Liver (tissue), 9 donors: ENCODE measurements around the gene IFNLR1. TPM values are rescaled to one million over a fixed set of nuclear protein-coding genes. Genes with fewer than 3 reads are reported as not detected.

Experiments used
- DNase-seq: peaks from one replicate; pipeline ENCODE4 v3.0.0-alpha.2; 2017; ENCODE audit warnings: low spot score
- H3K27ac ChIP-seq, 2 donors: one replicate each; pipeline ENCODE4 v1.7.0; 2013; ENCODE audit warnings: inconsistent platforms in 2 of 2, low read length in 2 of 2, control low read depth in 1 of 2, low read depth in 1 of 2, mild to moderate bottlenecking in 1 of 2
- H3K27me3 ChIP-seq, 4 donors: one replicate each; pipeline versions ENCODE4 v1.6.1 to v1.7.0; 2013; ENCODE audit warnings: low read length in 3 of 4, inconsistent platforms in 1 of 4, mild to moderate bottlenecking in 1 of 4, moderate library complexity in 1 of 4; ENCODE audit not compliant: control insufficient read depth in 4 of 4, insufficient read depth in 4 of 4
- H3K36me3 ChIP-seq, 4 donors: one replicate each; pipeline versions ENCODE4 v1.6.1 to v1.7.0; 2013; ENCODE audit warnings: low read length in 3 of 4, mild to moderate bottlenecking in 3 of 4, low read depth in 1 of 4, moderate library complexity in 1 of 4; ENCODE audit not compliant: control insufficient read depth in 4 of 4, insufficient read depth in 3 of 4
- H3K4me1 ChIP-seq, 4 donors: one replicate each; pipeline versions ENCODE4 v1.6.1 to v1.7.0; 2013; ENCODE audit warnings: low read length in 3 of 4, mild to moderate bottlenecking in 3 of 4, moderate library complexity in 1 of 4; ENCODE audit not compliant: control insufficient read depth in 4 of 4, insufficient read depth in 4 of 4
- H3K4me3 ChIP-seq, 3 donors: one replicate each; pipeline versions ENCODE4 v1.6.1 to v1.7.0; 2013; ENCODE audit warnings: low read length in 3 of 3, control low read depth in 1 of 3, low read depth in 1 of 3, mild to moderate bottlenecking in 1 of 3
- H3K9ac ChIP-seq, 2 donors: one replicate each; pipeline ENCODE4 v1.7.0; 2013; ENCODE audit warnings: low read length in 2 of 2, mild to moderate bottlenecking in 2 of 2, moderate library complexity in 2 of 2, control low read depth in 1 of 2, low read depth in 1 of 2
- H3K9me3 ChIP-seq, 4 donors: one replicate each; pipeline versions ENCODE4 v1.6.1 to v1.7.0; 2013; ENCODE audit warnings: low read length in 3 of 4; ENCODE audit not compliant: control insufficient read depth in 4 of 4
- EGR1 ChIP-seq, 2 donors: IDR thresholded peaks; 2 replicates each; pipeline ENCODE4 v1.6.1; 2016 to 2018; ENCODE audit warnings: antibody characterized with exemption in 2 of 2, low read depth in 2 of 2
- FOXA1 ChIP-seq: IDR thresholded peaks from 2 replicates; pipeline ENCODE4 v1.6.1; 2016; ENCODE audit warnings: antibody characterized with exemption
- FOXA2 ChIP-seq: IDR thresholded peaks from 2 replicates; pipeline ENCODE4 v1.6.1; 2016; ENCODE audit warnings: antibody characterized with exemption
- GABPA ChIP-seq, 2 donors: IDR thresholded peaks in 1 of 2; conservative IDR thresholded peaks in 1 of 2; 2 replicates each; pipeline ENCODE4 v1.6.1; 2016; ENCODE audit warnings: antibody characterized with exemption in 2 of 2, mild to moderate bottlenecking in 1 of 2, moderate library complexity in 1 of 2
- HNF4A ChIP-seq, 2 donors: conservative IDR thresholded peaks; 2 replicates each; pipeline ENCODE4 v1.6.1; 2016; ENCODE audit warnings: antibody characterized with exemption in 2 of 2, mild to moderate bottlenecking in 2 of 2
- HNF4G ChIP-seq: IDR thresholded peaks from 2 replicates; pipeline ENCODE4 v1.6.1; 2016; ENCODE audit warnings: antibody characterized with exemption
- JUND ChIP-seq, 2 donors: IDR thresholded peaks; 2 replicates each; pipeline ENCODE4 v1.6.1; 2016; ENCODE audit warnings: antibody characterized with exemption in 2 of 2
- NR2F2 ChIP-seq: IDR thresholded peaks from 2 replicates; pipeline ENCODE4 v1.6.1; 2016; ENCODE audit warnings: antibody characterized with exemption
- RAD21 ChIP-seq, 2 donors: IDR thresholded peaks; 2 replicates each; pipeline ENCODE4 v1.6.1; 2016; ENCODE audit warnings: antibody characterized with exemption in 2 of 2, mild to moderate bottlenecking in 2 of 2
- RXRA ChIP-seq, 2 donors: IDR thresholded peaks; 2 replicates each; pipeline ENCODE4 v1.6.1; 2017 to 2018; ENCODE audit warnings: antibody characterized with exemption in 2 of 2, mild to moderate bottlenecking in 1 of 2
- SP1 ChIP-seq: IDR thresholded peaks from 2 replicates; pipeline ENCODE4 v1.6.1; 2018; ENCODE audit warnings: antibody characterized with exemption, mild to moderate bottlenecking
- TAF1 ChIP-seq: conservative IDR thresholded peaks from 2 replicates; pipeline ENCODE4 v1.6.1; 2016; ENCODE audit warnings: antibody characterized with exemption, mild to moderate bottlenecking
- YY1 ChIP-seq: IDR thresholded peaks from 2 replicates; pipeline ENCODE4 v1.6.1; 2016; ENCODE audit warnings: antibody characterized with exemption, mild to moderate bottlenecking
- WGBS: extraction: QIAGEN DNeasy Blood & Tissue Kit; methylation state at CpG from one replicate; pipeline ENCODE4 v1.1.7; 2013; 5-methylcytosine and 5-hydroxymethylcytosine counted together
- polyA plus RNA-seq, 2 donors: library from polyadenylated mRNA; stranded (reverse) in 1 of 2; unstranded in 1 of 2; fragments of 200-250 nt in 1 of 2; fragments of >200 nt in 1 of 2; fragmentation: Nextera tagmentation in 1 of 2; extraction: Ambion mirVana in 1 of 2; gene quantifications; one replicate each; pipeline versions ENCODE4 v1.2.1 to v1.2.3, GENCODE V29; 2013 to 2015
- total RNA-seq, 2 donors: library from RNA; depleted of rRNA; stranded (reverse); fragments of >200 nt; gene quantifications; one replicate each; pipeline ENCODE4 v1.2.3, GENCODE V29; 2014
- TF ChIP-seq, protein P1 (sequence below): IDR thresholded peaks from 2 replicates; pipeline ENCODE4 v1.6.1; 2016; ENCODE audit warnings: antibody characterized with exemption
- TF ChIP-seq, protein P2 (sequence below): IDR thresholded peaks from 2 replicates; pipeline ENCODE4 v1.6.1; 2016; ENCODE audit warnings: antibody characterized with exemption
- TF ChIP-seq, protein P3 (sequence below): IDR thresholded peaks from 2 replicates; pipeline ENCODE4 v1.6.1; 2016; ENCODE audit warnings: antibody characterized with exemption
- TF ChIP-seq, protein P4 (sequence below): IDR thresholded peaks from 2 replicates; pipeline ENCODE4 v1.6.1; 2016; ENCODE audit warnings: antibody characterized with exemption, mild to moderate bottlenecking
- donor health status: healthy.
- donor health status: healthy.
- donor health status: healthy.
- donor health status: healthy.
- donor health status: healthy.

IFNLR1 gene
- total and polyA plus RNA-seq, 4 donors = 2.2 to 6.4 (median 3.5) TPM

DNA sequence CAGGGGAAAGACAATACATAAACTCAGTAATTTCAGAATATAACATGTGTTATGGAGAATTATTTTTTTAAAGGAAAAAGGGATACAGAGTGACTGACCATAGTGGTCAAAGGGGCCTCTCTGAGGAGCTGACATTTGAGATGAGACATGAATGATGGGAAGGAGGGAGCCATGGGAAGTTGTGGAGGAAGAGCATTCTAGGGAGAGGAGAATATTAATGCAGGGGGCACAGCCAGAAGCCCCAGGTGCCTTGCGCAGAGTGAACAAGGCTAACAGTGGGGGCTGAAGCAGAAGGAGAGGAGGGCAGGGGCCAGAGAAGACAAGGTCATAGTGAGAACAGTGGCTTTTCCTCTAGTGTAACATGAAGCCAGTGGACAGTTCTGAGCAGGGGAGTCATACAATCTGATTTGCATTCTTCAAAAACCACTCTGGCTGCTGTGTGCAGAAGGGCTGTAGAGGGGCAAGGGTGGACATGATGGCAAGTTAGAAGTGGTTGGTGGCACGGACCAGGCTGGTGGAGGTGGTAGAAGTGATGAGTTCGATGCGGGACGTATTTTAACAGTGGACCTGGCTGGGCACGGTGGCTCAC is 28.2 kb upstream of the IFNLR1 start:
- 89% methylated on average over 6 of the region's 6 CpGs for WGBS
- H3K27ac ChIP-seq = no peak overlapping the region
- H3K27me3 ChIP-seq = no peaks in the 10 kb centered on the region
- no peak for DNase-seq
- H3K4me3 ChIP-seq = no peak overlapping the region
- H3K9ac ChIP-seq = no peak overlapping the region
- TF ChIP-seq SP1 (no peak), FOXA2 (no peak), JUND (IDR thresholded peaks at IDR 0.05) (no peak), FOXA1 (no peak), TAF1 (no peak), GABPA (IDR thresholded peaks at IDR 0.05 in 1 of 2, conservative IDR thresholded peaks at IDR 0.05 in 1 of 2) (no peak), EGR1 (IDR thresholded peaks at IDR 0.05; ENCODE audit: low read depth in 2 of 2) (no peak), RXRA (IDR thresholded peaks at IDR 0.05) (no peak)
- TF ChIP-seq, protein P1, sequence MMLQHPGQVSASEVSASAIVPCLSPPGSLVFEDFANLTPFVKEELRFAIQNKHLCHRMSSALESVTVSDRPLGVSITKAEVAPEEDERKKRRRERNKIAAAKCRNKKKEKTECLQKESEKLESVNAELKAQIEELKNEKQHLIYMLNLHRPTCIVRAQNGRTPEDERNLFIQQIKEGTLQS = no peak
- TF ChIP-seq, protein P2, sequence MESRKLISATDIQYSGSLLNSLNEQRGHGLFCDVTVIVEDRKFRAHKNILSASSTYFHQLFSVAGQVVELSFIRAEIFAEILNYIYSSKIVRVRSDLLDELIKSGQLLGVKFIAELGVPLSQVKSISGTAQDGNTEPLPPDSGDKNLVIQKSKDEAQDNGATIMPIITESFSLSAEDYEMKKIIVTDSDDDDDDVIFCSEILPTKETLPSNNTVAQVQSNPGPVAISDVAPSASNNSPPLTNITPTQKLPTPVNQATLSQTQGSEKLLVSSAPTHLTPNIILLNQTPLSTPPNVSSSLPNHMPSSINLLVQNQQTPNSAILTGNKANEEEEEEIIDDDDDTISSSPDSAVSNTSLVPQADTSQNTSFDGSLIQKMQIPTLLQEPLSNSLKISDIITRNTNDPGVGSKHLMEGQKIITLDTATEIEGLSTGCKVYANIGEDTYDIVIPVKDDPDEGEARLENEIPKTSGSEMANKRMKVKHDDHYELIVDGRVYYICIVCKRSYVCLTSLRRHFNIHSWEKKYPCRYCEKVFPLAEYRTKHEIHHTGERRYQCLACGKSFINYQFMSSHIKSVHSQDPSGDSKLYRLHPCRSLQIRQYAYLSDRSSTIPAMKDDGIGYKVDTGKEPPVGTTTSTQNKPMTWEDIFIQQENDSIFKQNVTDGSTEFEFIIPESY = no peak
- TF ChIP-seq, protein P3, sequence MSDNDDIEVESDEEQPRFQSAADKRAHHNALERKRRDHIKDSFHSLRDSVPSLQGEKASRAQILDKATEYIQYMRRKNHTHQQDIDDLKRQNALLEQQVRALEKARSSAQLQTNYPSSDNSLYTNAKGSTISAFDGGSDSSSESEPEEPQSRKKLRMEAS = no peak
- H3K9me3 ChIP-seq = peaks cover 0 to 3% (median 0%) of the 10 kb centered on the region in 4 donors
- no peaks in the 10 kb centered on the region for H3K36me3 ChIP-seq
- peaks cover 0 to 4% (median 0%) of the 10 kb centered on the region in 4 donors for H3K4me1 ChIP-seq

DNA sequence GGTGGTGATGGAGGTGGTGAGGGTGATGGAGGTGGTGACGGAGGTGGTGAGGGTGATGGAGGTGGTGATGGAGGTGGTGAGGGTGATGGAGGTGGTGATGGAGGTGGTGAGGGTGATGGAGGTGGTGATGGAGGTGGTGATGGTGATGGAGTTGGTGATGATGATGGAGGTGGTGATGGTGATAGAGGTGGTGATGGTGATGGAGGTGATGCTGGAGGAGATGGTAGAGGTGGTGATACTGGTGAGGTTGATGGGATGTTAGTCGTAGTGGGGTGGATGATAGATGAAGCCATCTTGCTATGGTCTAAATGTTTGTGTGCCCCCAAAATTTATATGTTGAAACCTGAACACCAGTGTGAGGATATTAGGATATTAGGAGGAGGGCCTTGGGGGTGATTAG is 25.3 kb upstream of the IFNLR1 start:
- peaks cover 0 to 4% (median 0%) of the 10 kb centered on the region in 4 donors for H3K4me1 ChIP-seq
- no peaks in the 10 kb centered on the region for H3K36me3 ChIP-seq
- H3K27me3 ChIP-seq = no peaks in the 10 kb centered on the region
- TF ChIP-seq NR2F2 (no peak), GABPA (IDR thresholded peaks at IDR 0.05 in 1 of 2, conservative IDR thresholded peaks at IDR 0.05 in 1 of 2) (no peak), JUND (IDR thresholded peaks at IDR 0.05) (no peak), EGR1 (IDR thresholded peaks at IDR 0.05; ENCODE audit: low read depth in 2 of 2) (no peak), TAF1 (no peak), FOXA1 (no peak), RXRA (IDR thresholded peaks at IDR 0.05) (no peak), RAD21 (IDR thresholded peaks at IDR 0.05) (no peak), HNF4G (no peak), SP1 (no peak), HNF4A (conservative IDR thresholded peaks at IDR 0.05) (no peak), FOXA2 (no peak), YY1 (no peak)
- TF ChIP-seq, protein P4, sequence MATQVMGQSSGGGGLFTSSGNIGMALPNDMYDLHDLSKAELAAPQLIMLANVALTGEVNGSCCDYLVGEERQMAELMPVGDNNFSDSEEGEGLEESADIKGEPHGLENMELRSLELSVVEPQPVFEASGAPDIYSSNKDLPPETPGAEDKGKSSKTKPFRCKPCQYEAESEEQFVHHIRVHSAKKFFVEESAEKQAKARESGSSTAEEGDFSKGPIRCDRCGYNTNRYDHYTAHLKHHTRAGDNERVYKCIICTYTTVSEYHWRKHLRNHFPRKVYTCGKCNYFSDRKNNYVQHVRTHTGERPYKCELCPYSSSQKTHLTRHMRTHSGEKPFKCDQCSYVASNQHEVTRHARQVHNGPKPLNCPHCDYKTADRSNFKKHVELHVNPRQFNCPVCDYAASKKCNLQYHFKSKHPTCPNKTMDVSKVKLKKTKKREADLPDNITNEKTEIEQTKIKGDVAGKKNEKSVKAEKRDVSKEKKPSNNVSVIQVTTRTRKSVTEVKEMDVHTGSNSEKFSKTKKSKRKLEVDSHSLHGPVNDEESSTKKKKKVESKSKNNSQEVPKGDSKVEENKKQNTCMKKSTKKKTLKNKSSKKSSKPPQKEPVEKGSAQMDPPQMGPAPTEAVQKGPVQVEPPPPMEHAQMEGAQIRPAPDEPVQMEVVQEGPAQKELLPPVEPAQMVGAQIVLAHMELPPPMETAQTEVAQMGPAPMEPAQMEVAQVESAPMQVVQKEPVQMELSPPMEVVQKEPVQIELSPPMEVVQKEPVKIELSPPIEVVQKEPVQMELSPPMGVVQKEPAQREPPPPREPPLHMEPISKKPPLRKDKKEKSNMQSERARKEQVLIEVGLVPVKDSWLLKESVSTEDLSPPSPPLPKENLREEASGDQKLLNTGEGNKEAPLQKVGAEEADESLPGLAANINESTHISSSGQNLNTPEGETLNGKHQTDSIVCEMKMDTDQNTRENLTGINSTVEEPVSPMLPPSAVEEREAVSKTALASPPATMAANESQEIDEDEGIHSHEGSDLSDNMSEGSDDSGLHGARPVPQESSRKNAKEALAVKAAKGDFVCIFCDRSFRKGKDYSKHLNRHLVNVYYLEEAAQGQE = no peak
- TF ChIP-seq, protein P3 = no peak
- H3K9ac ChIP-seq = no peak overlapping the region
- no peak overlapping the region for H3K4me3 ChIP-seq
- 92% methylated on average over 1 of the region's 2 CpGs for WGBS
- H3K27ac ChIP-seq = no peak overlapping the region
- no peak for DNase-seq
- H3K9me3 ChIP-seq = peaks cover 0 to 3% (median 0%) of the 10 kb centered on the region in 4 donors
